ENCODE results near the gene TEPSIN. TPM values are rescaled to one million over a fixed set of nuclear protein-coding genes. Genes with fewer than 3 reads are reported as not detected.

Gene TEPSIN
- total and polyA plus RNA-seq, 2 donors (not counting 3 experiments of a cell fraction or from before 2014, with no cell fraction given) = 41.6 to 45.3 TPM

- Histone ChIP-seq H4K20me1 (replicated peaks; ENCODE audit: control insufficient read depth, extremely low read depth, insufficient read depth, low read length) (no peaks in the 10 kb centered on the region), H3K4me2 (ENCODE audit: insufficient read depth, low read length) (no peak overlapping the region), H3K79me2 (ENCODE audit: control insufficient read depth, insufficient read depth, low read length) (no peaks in the 10 kb centered on the region), H3K9me1 (replicated peaks; ENCODE audit: control insufficient read depth, extremely low read depth, insufficient read depth, low read length) (no peaks in the 10 kb centered on the region), H3K27ac (ENCODE audit: insufficient read depth, low read depth, low read length) (no peak overlapping the region), H3K9ac (replicated peaks; ENCODE audit: extremely low read depth, insufficient read depth, low read length) (no peak overlapping the region), H2AFZ (ENCODE audit: low read depth, low read length) (no peak overlapping the region), H3K4me1 (ENCODE audit: control insufficient read depth, extremely low read depth, insufficient read depth, low read length) (no peaks in the 10 kb centered on the region), H3K9me3 (replicated peaks; ENCODE audit: control insufficient read depth, insufficient read depth, low read length) (no peaks in the 10 kb centered on the region), H3K4me3 (replicated peaks in 1 of 3; ENCODE audit: insufficient read depth in 1 of 3, low read depth in 1 of 3, low read length in 3 of 3) (no peak overlapping the region), H3K36me3 (ENCODE audit: control insufficient read depth in 2 of 2, extremely low read depth in 1 of 2, insufficient read depth in 2 of 2, low read length in 2 of 2) (peaks cover 2 to 62% of the 10 kb centered on the region in 2 experiments), H3K27me3 (ENCODE audit: control insufficient read depth in 2 of 2, insufficient read depth in 2 of 2, low read length in 2 of 2) (no peaks in the 10 kb centered on the region)
- CTCF ChIA-PET = no interaction called here
- dilution Hi-C loops (cut with MboI; ENCODE audit: extremely low pct_ligation_motif_present, low sequenced_read_pairs) = no loop called here
- POLR2A ChIA-PET = no interaction called here
- FAIRE-seq = no peak
- TF ChIP-seq JUN (IDR thresholded peaks at IDR 0.05; ENCODE audit: borderline replicate concordance, insufficient read depth, insufficient read length, low read depth) (no peak), POLR2AphosphoS5 (IDR thresholded peaks at IDR 0.05; ENCODE audit: insufficient read depth, low read depth, low read length) (no peak), GATA2 (IDR thresholded peaks at IDR 0.05; ENCODE audit: insufficient read depth, insufficient read length, low read depth, low read length) (no peak), MAX (IDR thresholded peaks at IDR 0.05; ENCODE audit: insufficient read depth, insufficient read length) (no peak), FOS (IDR thresholded peaks at IDR 0.05; ENCODE audit: borderline replicate concordance, insufficient read depth, low read length) (no peak), CTCF (IDR thresholded peaks at IDR 0.05; ENCODE audit: extremely low read depth in 1 of 2, insufficient read depth in 1 of 2, low read depth in 1 of 2, low read length in 2 of 2) (no peak), MYC (IDR thresholded peaks at IDR 0.05; ENCODE audit: low read depth, low read length) (no peak), EZH2 (IDR thresholded peaks at IDR 0.05; ENCODE audit: borderline replicate concordance, low read depth, low read length, severe bottlenecking) (no peak), POLR2A (IDR thresholded peaks at IDR 0.05; ENCODE audit: low read depth, low read length) (no peak)
- no TSS peak for BruUV-seq (replicated peaks)
- DNase-seq (ENCODE audit: low read depth, low spot score) = no peak
- intact Hi-C loops (cut with micrococcal nuclease) = no loop called here
Measured at GRCh38 chr17:81261096-81261495, 22.2 kb upstream of the TEPSIN start.

Measured in endothelial cell of umbilical vein (primary cell).